ENCODE measurements around the gene MTA2.
A peak's percentile ranks its signal among the peaks of the same experiment; 100 is the strongest.

DNA sequence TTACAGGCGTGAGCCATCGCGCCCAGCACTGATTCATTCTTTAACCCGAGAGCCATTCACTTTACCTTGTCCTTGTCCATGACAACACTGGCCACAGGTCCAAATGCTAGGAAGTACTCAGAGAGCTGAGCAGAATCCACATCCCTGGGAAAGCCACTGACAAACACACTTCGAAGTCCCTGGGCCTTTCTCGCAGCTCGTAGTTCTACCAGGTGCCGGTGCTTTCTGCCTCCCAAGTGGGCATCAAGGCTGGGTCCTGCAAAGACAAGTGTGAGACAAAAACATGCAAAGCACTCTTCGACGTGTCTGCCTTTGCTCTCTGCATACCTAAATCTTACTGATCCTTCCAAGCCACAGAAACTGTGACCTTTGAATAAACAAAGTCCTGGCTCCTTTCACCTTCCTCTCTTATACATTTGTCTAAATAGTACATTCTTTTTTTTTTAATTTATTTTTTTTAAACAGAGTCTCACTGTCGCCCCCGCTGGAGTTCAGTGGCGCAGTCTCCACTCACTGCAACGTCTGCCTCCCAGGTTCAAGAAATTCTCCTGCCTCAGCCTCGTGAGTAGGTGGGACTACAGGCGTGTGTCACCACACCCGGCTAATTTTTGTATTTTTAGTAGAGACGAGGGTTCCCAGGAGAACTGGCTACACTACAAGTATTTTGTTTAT lies 12.6 kb downstream of the MTA2 start:
- TF ChIP-seq, protein P1, sequence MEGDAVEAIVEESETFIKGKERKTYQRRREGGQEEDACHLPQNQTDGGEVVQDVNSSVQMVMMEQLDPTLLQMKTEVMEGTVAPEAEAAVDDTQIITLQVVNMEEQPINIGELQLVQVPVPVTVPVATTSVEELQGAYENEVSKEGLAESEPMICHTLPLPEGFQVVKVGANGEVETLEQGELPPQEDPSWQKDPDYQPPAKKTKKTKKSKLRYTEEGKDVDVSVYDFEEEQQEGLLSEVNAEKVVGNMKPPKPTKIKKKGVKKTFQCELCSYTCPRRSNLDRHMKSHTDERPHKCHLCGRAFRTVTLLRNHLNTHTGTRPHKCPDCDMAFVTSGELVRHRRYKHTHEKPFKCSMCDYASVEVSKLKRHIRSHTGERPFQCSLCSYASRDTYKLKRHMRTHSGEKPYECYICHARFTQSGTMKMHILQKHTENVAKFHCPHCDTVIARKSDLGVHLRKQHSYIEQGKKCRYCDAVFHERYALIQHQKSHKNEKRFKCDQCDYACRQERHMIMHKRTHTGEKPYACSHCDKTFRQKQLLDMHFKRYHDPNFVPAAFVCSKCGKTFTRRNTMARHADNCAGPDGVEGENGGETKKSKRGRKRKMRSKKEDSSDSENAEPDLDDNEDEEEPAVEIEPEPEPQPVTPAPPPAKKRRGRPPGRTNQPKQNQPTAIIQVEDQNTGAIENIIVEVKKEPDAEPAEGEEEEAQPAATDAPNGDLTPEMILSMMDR (IDR thresholded peaks at IDR 0.05): peak in 1 of 12 donors; percentile 8
- TF ChIP-seq POLR2A (IDR thresholded peaks at IDR 0.05): no peak
